Measurements from ENCODE around the gene DOC2A. TPM values are rescaled to one million over a fixed set of nuclear protein-coding genes. Genes with fewer than 3 reads are reported as not detected.

The DOC2A gene
- total and polyA plus RNA-seq, 9 of the 15 experiments (the other 6 are each of a cell fraction or from before 2014, with no cell fraction given), result 0.03 to 0.38 (median 0.28) TPM; not detected in 1

GRCh38 chr16:29995911-29996765 lies 14.7 kb downstream of the DOC2A start, which contains the start of gene INO80E (continued):
- TF ChIP-seq TFAM (CRISPR knock-in tag; conservative IDR thresholded peaks at IDR 0.05), result no peak
- no peak for TF ChIP-seq HIVEP1 (CRISPR knock-in tag; IDR thresholded peaks at IDR 0.05)
- no peak for TF ChIP-seq MTA2 (IDR thresholded peaks at IDR 0.05; ENCODE audit: low read depth)
- TF ChIP-seq E2F3 (CRISPR knock-in tag; IDR thresholded peaks at IDR 0.05), result no peak
- no peak for TF ChIP-seq RBM14 (IDR thresholded peaks at IDR 0.05; ENCODE audit: borderline replicate concordance, insufficient read depth, low read depth, low read length)
- TF ChIP-seq ZNF778 (CRISPR knock-in tag; IDR thresholded peaks at IDR 0.05), result no peak
- TF ChIP-seq, protein P1, sequence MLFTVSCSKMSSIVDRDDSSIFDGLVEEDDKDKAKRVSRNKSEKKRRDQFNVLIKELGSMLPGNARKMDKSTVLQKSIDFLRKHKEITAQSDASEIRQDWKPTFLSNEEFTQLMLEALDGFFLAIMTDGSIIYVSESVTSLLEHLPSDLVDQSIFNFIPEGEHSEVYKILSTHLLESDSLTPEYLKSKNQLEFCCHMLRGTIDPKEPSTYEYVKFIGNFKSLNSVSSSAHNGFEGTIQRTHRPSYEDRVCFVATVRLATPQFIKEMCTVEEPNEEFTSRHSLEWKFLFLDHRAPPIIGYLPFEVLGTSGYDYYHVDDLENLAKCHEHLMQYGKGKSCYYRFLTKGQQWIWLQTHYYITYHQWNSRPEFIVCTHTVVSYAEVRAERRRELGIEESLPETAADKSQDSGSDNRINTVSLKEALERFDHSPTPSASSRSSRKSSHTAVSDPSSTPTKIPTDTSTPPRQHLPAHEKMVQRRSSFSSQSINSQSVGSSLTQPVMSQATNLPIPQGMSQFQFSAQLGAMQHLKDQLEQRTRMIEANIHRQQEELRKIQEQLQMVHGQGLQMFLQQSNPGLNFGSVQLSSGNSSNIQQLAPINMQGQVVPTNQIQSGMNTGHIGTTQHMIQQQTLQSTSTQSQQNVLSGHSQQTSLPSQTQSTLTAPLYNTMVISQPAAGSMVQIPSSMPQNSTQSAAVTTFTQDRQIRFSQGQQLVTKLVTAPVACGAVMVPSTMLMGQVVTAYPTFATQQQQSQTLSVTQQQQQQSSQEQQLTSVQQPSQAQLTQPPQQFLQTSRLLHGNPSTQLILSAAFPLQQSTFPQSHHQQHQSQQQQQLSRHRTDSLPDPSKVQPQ (CRISPR knock-in tag; IDR thresholded peaks at IDR 0.05; ENCODE audit: borderline replicate concordance), result no peak
- no peak for TF ChIP-seq STAT5B (CRISPR knock-in tag; IDR thresholded peaks at IDR 0.05)
- TF ChIP-seq TBL1XR1 (IDR thresholded peaks at IDR 0.05; ENCODE audit: low read length in 2 of 2), result peak in 1 of 2 experiments; percentile 66; a peak in 1 of 4 replicates
- 0 out of 2 replicates have a peak, but pooled peaks have one; percentile 4 for TF ChIP-seq NFIC (IDR thresholded peaks at IDR 0.05)
- TF ChIP-seq TEAD4 (IDR thresholded peaks at IDR 0.05; ENCODE audit: low read length), result no peak
- no peak for TF ChIP-seq TEAD4 (CRISPR knock-in tag; IDR thresholded peaks at IDR 0.05; ENCODE audit: borderline replicate concordance)
- TF ChIP-seq BMI1 (IDR thresholded peaks at IDR 0.05; ENCODE audit: low read length), result no peak
- no peak for TF ChIP-seq NUFIP1 (IDR thresholded peaks at IDR 0.05; ENCODE audit: partially characterized antibody)
- TF ChIP-seq, protein P2, sequence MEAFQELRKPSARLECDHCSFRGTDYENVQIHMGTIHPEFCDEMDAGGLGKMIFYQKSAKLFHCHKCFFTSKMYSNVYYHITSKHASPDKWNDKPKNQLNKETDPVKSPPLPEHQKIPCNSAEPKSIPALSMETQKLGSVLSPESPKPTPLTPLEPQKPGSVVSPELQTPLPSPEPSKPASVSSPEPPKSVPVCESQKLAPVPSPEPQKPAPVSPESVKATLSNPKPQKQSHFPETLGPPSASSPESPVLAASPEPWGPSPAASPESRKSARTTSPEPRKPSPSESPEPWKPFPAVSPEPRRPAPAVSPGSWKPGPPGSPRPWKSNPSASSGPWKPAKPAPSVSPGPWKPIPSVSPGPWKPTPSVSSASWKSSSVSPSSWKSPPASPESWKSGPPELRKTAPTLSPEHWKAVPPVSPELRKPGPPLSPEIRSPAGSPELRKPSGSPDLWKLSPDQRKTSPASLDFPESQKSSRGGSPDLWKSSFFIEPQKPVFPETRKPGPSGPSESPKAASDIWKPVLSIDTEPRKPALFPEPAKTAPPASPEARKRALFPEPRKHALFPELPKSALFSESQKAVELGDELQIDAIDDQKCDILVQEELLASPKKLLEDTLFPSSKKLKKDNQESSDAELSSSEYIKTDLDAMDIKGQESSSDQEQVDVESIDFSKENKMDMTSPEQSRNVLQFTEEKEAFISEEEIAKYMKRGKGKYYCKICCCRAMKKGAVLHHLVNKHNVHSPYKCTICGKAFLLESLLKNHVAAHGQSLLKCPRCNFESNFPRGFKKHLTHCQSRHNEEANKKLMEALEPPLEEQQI (IDR thresholded peaks at IDR 0.05), result no peak
- no peak for TF ChIP-seq ARID3B (CRISPR knock-in tag; IDR thresholded peaks at IDR 0.05; ENCODE audit: borderline replicate concordance)
- TF ChIP-seq, protein P3, sequence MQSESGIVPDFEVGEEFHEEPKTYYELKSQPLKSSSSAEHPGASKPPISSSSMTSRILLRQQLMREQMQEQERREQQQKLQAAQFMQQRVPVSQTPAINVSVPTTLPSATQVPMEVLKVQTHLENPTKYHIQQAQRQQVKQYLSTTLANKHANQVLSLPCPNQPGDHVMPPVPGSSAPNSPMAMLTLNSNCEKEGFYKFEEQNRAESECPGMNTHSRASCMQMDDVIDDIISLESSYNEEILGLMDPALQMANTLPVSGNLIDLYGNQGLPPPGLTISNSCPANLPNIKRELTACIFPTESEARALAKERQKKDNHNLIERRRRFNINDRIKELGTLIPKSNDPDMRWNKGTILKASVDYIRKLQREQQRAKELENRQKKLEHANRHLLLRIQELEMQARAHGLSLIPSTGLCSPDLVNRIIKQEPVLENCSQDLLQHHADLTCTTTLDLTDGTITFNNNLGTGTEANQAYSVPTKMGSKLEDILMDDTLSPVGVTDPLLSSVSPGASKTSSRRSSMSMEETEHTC (IDR thresholded peaks at IDR 0.05), result no peak
- TF ChIP-seq ZNF165 (CRISPR knock-in tag; IDR thresholded peaks at IDR 0.05; ENCODE audit: borderline replicate concordance), result no peak
